ENCODE measurements around the gene HIP1R.
A peak's percentile ranks its signal among the peaks of the same experiment; 100 is the strongest.

HIP1R gene

DNA sequence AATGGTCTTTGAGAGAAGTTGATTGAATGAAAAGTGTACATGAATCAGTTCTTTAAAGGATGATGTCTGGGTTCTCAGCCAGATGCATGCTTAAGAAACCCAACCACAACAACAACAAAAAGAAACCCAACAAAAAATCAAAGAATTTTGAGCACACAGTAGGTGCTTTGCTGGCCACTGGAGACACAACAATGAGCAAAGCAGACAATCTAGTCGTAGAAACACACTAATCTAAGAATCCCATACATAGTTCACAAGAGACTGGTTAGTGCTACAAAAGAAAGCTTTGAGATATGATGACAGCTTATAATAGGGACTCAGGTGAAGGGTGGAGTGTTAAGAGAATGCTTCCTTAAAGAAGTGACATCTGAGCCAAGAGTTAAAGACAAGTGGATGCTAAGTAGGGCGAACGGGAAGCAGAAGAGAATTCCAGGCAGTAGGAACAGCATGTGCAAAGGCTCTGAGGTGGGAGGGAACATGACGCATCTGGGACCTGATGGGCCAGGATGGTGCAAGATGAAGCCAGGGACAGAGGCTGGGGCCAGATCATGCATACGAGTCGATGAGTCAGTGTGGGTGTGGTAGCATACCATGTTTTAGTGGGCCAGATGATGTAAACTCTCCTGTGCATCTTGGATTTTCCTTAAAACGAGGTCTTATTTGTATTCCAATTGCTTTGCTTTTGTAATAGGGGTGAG lies 4.6 kb upstream of the HIP1R start:
- Histone ChIP-seq H3K27ac (no peak overlapping the region), H3K4me3 (no peak overlapping the region)
- TF ChIP-seq, protein P1, sequence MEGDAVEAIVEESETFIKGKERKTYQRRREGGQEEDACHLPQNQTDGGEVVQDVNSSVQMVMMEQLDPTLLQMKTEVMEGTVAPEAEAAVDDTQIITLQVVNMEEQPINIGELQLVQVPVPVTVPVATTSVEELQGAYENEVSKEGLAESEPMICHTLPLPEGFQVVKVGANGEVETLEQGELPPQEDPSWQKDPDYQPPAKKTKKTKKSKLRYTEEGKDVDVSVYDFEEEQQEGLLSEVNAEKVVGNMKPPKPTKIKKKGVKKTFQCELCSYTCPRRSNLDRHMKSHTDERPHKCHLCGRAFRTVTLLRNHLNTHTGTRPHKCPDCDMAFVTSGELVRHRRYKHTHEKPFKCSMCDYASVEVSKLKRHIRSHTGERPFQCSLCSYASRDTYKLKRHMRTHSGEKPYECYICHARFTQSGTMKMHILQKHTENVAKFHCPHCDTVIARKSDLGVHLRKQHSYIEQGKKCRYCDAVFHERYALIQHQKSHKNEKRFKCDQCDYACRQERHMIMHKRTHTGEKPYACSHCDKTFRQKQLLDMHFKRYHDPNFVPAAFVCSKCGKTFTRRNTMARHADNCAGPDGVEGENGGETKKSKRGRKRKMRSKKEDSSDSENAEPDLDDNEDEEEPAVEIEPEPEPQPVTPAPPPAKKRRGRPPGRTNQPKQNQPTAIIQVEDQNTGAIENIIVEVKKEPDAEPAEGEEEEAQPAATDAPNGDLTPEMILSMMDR (IDR thresholded peaks at IDR 0.05): no peak
- DNase-seq (ENCODE audit: low spot score): no peak

DNA sequence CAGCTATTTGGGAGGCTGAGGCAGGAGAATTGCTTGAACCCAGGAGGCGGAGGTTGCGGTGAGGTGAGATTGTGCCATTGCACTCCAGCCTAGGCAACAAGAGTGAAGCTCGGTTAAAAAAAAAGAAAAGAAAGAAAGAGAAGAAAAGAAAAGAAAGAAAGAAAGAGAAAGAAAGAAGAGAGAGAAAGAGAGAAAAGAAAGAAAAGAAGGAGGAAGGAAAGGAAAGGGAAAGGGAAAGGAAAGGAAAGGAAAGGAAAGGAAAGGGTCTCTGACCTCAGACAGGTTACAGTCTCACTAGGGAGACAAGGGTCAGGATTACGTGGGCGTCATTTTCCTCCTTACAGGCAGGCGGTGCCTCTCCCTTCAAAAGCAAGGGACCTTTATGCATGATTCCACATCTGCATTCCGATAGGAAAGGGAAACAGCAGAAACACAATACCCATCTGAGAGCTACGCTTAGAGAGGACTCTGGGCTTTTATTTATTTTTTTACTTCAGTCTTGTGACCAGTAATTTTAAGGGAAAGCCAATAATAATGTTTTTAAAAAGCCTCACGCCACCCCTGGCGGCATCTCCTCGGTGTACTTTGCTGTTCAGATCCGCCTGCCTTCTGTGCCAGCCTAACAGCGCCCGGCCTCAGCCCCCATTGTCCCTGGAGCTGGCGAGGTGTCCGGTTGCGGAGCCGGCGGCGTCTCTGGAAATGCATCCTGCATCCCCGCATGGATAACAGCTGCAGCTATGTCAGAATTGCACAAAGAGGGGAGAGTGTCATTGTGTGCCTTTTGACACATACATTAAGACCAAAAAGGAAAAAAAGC lies 945 bp upstream of the HIP1R start:
- Histone ChIP-seq H3K27ac (peak overlapping the region in 1 of 2 donors; percentile 64), H3K4me3 (peak overlapping the region; percentile 93)
- DNase-seq (ENCODE audit: low spot score): no peak
- TF ChIP-seq, protein P1 (IDR thresholded peaks at IDR 0.05): no peak

DNA sequence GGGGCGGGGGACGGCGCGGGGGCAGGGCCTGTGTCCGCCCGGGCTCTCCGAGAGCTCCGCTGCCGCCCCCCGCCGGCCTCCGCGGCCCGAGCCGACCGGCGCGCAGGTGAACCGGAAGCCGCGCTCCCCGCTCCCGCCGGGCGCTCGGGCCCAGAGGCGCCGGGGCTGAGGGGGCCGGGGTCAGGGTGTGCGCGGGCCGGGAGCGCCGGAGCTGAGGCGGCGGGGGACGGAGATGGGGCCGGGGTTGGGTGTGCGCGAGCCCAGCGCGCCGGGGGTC lies 431 bp downstream of the HIP1R start:
- TF ChIP-seq, protein P1 (IDR thresholded peaks at IDR 0.05): no peak
- Histone ChIP-seq H3K4me3 (peak overlapping the region; percentile 93), H3K27ac (peak overlapping the region; percentile 64 to 70)
- no peak for DNase-seq (ENCODE audit: low spot score)

DNA sequence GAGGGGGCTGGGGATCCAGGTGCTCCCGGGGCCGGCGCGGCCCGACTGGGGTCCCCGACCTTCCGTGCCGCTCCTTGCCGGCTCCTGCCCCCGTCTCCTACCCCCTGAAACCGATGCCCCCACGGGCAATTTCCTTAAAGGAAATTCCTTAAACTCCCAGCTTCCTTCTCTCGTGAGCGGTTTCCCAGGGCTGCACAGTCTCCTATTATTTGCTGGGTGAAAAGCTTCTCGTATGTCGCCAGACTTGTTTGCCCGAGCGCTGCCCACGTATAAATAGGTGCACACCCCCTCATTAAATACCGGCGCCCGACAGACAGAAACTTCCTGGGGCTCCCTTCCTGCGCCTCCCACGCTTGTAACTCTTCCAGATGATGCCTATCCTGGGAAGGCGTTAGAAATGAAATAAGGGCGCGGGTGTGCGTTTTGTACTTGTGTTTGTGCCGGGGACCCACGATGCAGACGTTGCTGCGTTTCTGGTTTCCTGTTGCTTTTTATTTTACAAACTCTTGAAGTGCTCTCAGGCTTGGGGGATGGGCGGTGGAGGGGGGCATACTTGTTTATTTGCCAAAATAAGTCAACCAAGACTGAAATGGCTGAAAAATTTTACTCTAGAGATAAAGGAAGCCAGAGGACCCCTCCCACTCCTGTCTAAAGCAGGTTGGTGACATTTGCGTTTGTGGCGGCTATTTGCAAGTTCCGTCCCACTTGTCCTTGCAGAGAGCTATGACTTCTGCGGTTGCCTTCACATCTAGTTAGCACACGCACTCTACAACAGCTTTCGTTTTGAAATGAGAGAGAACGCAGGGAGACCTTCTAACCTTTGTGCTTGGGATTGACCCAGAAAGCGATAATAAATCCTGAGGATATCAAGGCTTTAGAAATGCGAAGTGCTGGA lies 1.0 kb downstream of the HIP1R start:
- peak overlapping the region; percentile 93 for H3K4me3 ChIP-seq
- H3K27ac ChIP-seq: peak overlapping the region; percentile 64 to 70
- no peak for DNase-seq (ENCODE audit: low spot score)
- TF ChIP-seq, protein P1 (IDR thresholded peaks at IDR 0.05): no peak

DNA sequence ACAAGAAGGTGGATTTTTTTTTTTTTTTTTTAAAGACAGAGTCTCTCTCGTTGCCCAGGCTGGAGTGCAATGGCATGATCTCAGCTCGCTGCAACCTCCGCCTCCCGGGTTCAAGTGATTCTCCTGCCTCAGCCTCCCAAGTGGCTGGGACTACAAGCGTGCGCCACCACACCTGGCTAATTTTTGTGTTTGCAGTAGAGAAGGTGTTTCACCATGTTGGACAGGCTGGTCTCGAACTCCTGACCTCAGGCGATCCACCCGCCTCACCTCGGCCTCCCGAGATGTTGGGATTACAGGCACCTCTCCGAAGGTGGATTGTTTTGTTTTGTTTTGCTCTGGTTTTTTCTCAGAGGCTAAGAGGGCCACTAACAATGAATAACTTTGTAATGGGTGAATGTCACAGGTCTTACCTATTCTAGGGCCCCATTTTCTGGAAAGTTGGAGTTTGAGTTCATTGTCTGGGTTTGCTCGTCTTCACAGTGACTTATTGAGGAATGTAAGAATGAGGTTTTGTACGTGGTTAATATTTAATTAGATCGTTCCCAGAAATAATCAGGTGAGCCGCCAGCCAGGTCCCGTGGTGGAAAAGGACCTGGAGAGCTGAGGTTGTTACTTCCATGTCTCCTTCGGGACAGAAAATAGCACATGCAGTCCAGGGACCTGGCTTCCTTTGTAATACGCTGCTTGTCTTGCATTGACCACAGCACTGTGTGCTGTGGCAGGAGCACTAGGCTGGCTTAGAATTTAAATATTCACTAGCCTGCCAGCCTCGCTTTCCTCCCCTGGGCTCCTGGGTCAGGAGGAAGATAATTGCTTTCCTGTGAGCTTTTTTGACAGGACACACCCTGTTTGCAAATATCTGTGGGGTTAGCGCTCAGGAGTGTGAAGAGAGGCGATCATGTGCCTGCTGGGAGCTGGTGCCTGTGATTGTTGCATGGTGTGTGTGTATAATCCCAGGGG lies 2.3 kb downstream of the HIP1R start:
- no peak overlapping the region for H3K27ac ChIP-seq
- no peak for DNase-seq (ENCODE audit: low spot score)
- TF ChIP-seq, protein P1 (IDR thresholded peaks at IDR 0.05): no peak
- H3K4me3 ChIP-seq: no peak overlapping the region

DNA sequence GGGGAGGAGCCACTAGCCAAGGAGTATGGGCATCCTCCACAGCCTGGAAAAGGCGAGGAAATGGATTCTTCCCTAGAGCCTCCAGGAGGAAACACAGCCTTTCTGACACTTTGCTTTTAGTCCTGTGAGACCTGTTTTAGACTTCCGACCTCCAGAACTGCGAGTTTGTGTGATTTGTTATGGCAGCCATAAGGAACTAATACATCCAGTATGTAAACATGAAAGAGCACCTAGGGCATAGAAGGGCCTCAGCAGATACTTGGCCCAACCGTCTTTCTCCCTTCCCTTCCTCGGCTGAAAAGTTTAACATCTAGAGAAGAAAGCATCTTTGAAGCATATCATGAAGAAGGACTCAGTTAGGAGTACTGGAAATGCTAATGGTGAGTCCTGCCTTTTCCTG lies 3.6 kb downstream of the HIP1R start:
- Histone ChIP-seq H3K27ac (no peak overlapping the region), H3K4me3 (no peak overlapping the region)
- DNase-seq (ENCODE audit: low spot score): no peak
- TF ChIP-seq, protein P1 (IDR thresholded peaks at IDR 0.05): no peak
